Suprapubic skin (tissue), 4 donors: ENCODE results near the gene RTCB. TPM values are rescaled to one million over a fixed set of nuclear protein-coding genes. Genes with fewer than 3 reads are reported as not detected.

Experiments
- DNase-seq, 2 donors: peaks; one replicate each; pipeline ENCODE4 v3.0.0-alpha.2; 2019; ENCODE audit warnings: low spot score in 2 of 2
- H3K27ac ChIP-seq: fragments of 200-600 bp; sonication (generic); one replicate; pipeline ENCODE4 v1.5.1; 2019
- H3K27me3 ChIP-seq: fragments of 200-600 bp; sonication (generic); one replicate; pipeline ENCODE4 v1.5.1; 2019
- H3K36me3 ChIP-seq: fragments of 200-600 bp; sonication (generic); one replicate; pipeline ENCODE4 v1.5.1; 2019
- H3K4me1 ChIP-seq: fragments of 200-600 bp; sonication (generic); one replicate; pipeline ENCODE4 v1.5.1; 2019
- H3K4me3 ChIP-seq: fragments of 200-600 bp; sonication (generic); one replicate; pipeline ENCODE4 v1.5.1; 2019; ENCODE audit warnings: mild to moderate bottlenecking
- H3K9me3 ChIP-seq: fragments of 200-600 bp; sonication (generic); one replicate; pipeline ENCODE4 v1.5.1; 2019
- CTCF ChIP-seq, 2 donors: fragments of 200-600 bp in 1 of 2; fragments of 450-650 bp in 1 of 2; sonication (generic) in 1 of 2; IDR thresholded peaks; one replicate each; pipeline ENCODE4 v1.5.1; 2016 to 2019; ENCODE audit warnings: antibody characterized with exemption in 2 of 2, mild to moderate bottlenecking in 1 of 2, moderate library complexity in 1 of 2
- EP300 ChIP-seq: sonication (generic); formaldehyde crosslinking; IDR thresholded peaks from one replicate; pipeline ENCODE4 v1.6.1; 2017; ENCODE audit warnings: antibody characterized with exemption
- POLR2A ChIP-seq, 2 donors: fragments of 450-650 bp; IDR thresholded peaks; one replicate each; pipeline ENCODE4 v1.6.1; 2017; ENCODE audit warnings: antibody characterized with exemption in 2 of 2, mild to moderate bottlenecking in 2 of 2, moderate library complexity in 2 of 2
- POLR2AphosphoS5 ChIP-seq, 3 donors: sonication (generic); formaldehyde crosslinking; IDR thresholded peaks; one replicate each; pipeline ENCODE4 v1.6.1; 2017; ENCODE audit warnings: antibody characterized with exemption in 3 of 3
- WGBS: methylation state at CpG from one replicate; pipeline ENCODE4 v1.1.5; 2018; 5-methylcytosine and 5-hydroxymethylcytosine counted together
- total RNA-seq, 4 donors: library from RNA; depleted of rRNA; stranded (reverse); fragments of >200 nt; gene quantifications; one replicate each; pipeline ENCODE4 v1.1.0, GENCODE V29; 2016

The RTCB gene
- total RNA-seq, 4 donors from 2014 or later, result 75.1 to 117 (median 97.2) TPM

GRCh38 chr22:32430352-32430751 is 18.3 kb upstream of the RTCB start:
- H3K9me3 ChIP-seq, result no peaks in the 10 kb centered on the region
- WGBS, result 83% methylated on average over 1 of the region's 1 CpG
- no peak for DNase-seq

GRCh38 chr22:32426881-32427280 is 14.8 kb upstream of the RTCB start:
- no peak overlapping the region for H3K27ac ChIP-seq
- DNase-seq, result no peak
- H3K36me3 ChIP-seq, result no peaks in the 10 kb centered on the region
- no peak for TF ChIP-seq POLR2AphosphoS5 (IDR thresholded peaks at IDR 0.05)
- no peak for TF ChIP-seq EP300
- TF ChIP-seq POLR2A (IDR thresholded peaks at IDR 0.05), result no peak
- TF ChIP-seq CTCF (IDR thresholded peaks at IDR 0.05), result no peak
- no peaks in the 10 kb centered on the region for H3K9me3 ChIP-seq
- H3K4me3 ChIP-seq, result no peak overlapping the region
- H3K4me1 ChIP-seq, result no peaks in the 10 kb centered on the region
- H3K27me3 ChIP-seq, result peaks cover 17% of the 10 kb centered on the region
- 81% methylated on average over 4 of the region's 4 CpGs for WGBS

More at GRCh38 chr22:32430352-32430751, 18.3 kb upstream of the RTCB start:
- Histone ChIP-seq H3K27ac (no peak overlapping the region), H3K4me3 (no peak overlapping the region), H3K27me3 (peaks cover 4% of the 10 kb centered on the region), H3K36me3 (no peaks in the 10 kb centered on the region), H3K4me1 (no peaks in the 10 kb centered on the region)
- no peak for TF ChIP-seq POLR2AphosphoS5 (IDR thresholded peaks at IDR 0.05)
- TF ChIP-seq EP300, result no peak
- no peak for TF ChIP-seq POLR2A (IDR thresholded peaks at IDR 0.05)
- TF ChIP-seq CTCF (IDR thresholded peaks at IDR 0.05), result no peak

- DNase-seq, result no peak
- WGBS, result 42% methylated on average over 1 of the region's 1 CpG
- Histone ChIP-seq H3K27ac (no peak overlapping the region), H3K9me3 (no peaks in the 10 kb centered on the region), H3K4me3 (no peak overlapping the region), H3K27me3 (peaks cover 27% of the 10 kb centered on the region), H3K36me3 (no peaks in the 10 kb centered on the region), H3K4me1 (no peaks in the 10 kb centered on the region)
- TF ChIP-seq POLR2A (IDR thresholded peaks at IDR 0.05) (no peak), POLR2AphosphoS5 (IDR thresholded peaks at IDR 0.05) (no peak), CTCF (IDR thresholded peaks at IDR 0.05) (no peak), EP300 (no peak)
These were observed 11.6 kb upstream of the RTCB start for GRCh38 chr22:32423664-32424063.

DNA sequence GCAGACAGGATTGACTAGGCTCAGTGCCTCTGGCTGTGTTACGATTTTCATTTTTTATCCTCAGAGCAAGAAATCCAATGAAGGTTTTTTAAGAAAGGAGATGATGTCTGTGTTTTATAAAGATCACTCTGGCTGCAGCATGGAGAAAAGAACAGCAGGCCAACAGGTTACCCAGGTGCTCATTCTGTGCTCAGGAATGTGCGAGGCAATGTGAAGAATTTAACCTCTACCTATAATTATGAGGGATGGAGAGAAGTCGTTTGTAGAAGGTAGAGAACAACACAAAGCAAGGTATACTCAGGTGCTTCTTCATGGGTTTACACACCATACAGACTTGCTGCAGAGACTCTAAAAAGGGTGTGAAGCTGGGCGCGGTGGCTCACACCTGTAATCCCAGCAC is 10.0 kb upstream of the RTCB start:
- TF ChIP-seq POLR2AphosphoS5 (IDR thresholded peaks at IDR 0.05) (no peak), POLR2A (IDR thresholded peaks at IDR 0.05) (no peak), EP300 (no peak), CTCF (IDR thresholded peaks at IDR 0.05) (no peak)
- H3K27me3 ChIP-seq, result peaks cover 28% of the 10 kb centered on the region
- WGBS, result 62% methylated on average over 5 of the region's 5 CpGs

DNA sequence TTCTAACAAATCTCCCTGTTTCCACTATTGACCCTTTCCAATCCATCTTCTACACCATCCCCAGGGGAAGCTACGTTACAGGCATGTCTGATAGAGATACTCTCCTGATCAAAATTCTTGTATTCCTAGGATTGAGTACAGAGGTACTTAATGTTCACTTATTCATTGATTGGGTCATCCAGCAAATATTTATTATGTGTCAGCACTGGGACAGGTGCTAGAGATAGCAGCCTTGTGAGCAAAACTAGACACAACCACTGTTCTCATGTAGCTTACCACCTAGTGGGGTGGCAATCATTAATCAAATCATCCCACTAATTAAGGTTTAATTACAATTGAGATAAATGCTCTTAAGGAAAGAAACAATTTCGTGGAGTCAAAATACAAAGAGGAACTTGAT is 9.4 kb upstream of the RTCB start:
- no peak for DNase-seq
- Histone ChIP-seq H3K4me1 (no peaks in the 10 kb centered on the region), H3K27ac (no peak overlapping the region), H3K27me3 (peaks cover 28% of the 10 kb centered on the region), H3K9me3 (no peaks in the 10 kb centered on the region), H3K4me3 (no peak overlapping the region), H3K36me3 (no peaks in the 10 kb centered on the region)
- TF ChIP-seq POLR2A (IDR thresholded peaks at IDR 0.05) (no peak), POLR2AphosphoS5 (IDR thresholded peaks at IDR 0.05) (no peak), EP300 (no peak), CTCF (IDR thresholded peaks at IDR 0.05) (no peak)
- 57% methylated on average over 2 of the region's 2 CpGs for WGBS

More for the DNA sequence above, 10.0 kb upstream of the RTCB start:
- Histone ChIP-seq H3K36me3 (no peaks in the 10 kb centered on the region), H3K9me3 (no peaks in the 10 kb centered on the region), H3K27ac (no peak overlapping the region), H3K4me1 (no peaks in the 10 kb centered on the region), H3K4me3 (no peak overlapping the region)
- DNase-seq, result no peak
